IMR-90 (cell line): ENCODE results near the gene KCNMB2. TPM values are rescaled to one million over a fixed set of nuclear protein-coding genes. Genes with fewer than 3 reads are reported as not detected.

Experiments used
- ATAC-seq: fragments of 200-7000 bp; cut with Tn5 transposase; 2 replicates; pipeline ENCODE4 v1.9.1; 2020; ENCODE audit warnings: low read depth, mild to moderate bottlenecking, moderate library complexity
- BruUV-seq: library from RNA; stranded (reverse); fragments of 400-500 nt; replicated peaks from 2 replicates; lab custom pipeline; 2021; lab: Mats Ljungman, UMichigan
- CTCF ChIA-PET: fragments of 300-600 bp; formaldehyde crosslinking; extraction: SDS; loops from one replicate; lab custom pipeline; 2021; ENCODE audit warnings: antibody characterized with exemption; lab: Yijun Ruan, JAX
- POLR2A ChIA-PET: fragments of 300-600 bp; sonication (Branson Sonifier 250); formaldehyde crosslinking; loops from one replicate; lab custom pipeline; 2022; ENCODE audit warnings: antibody characterized with exemption; ENCODE audit not compliant: unreplicated experiment; lab: Charles Lee
- DNase-seq: peaks from one replicate; pipeline ENCODE4 v3.0.0; 2013
- H2AFZ ChIP-seq: replicated peaks from 2 replicates; pipeline ENCODE3; 2013; ENCODE audit warnings: low read length, mild to moderate bottlenecking; ENCODE audit not compliant: poor library complexity
- H2AK5ac ChIP-seq: 2 replicates; pipeline ENCODE4 v1.6.1; 2013; ENCODE audit warnings: low read depth, low read length, inconsistent platforms
- H2AK9ac ChIP-seq: replicated peaks from 2 replicates; pipeline ENCODE3; 2013; ENCODE audit warnings: mild to moderate bottlenecking, low read depth, low read length, moderate library complexity; ENCODE audit not compliant: poor library complexity
- H2BK120ac ChIP-seq: 2 replicates; pipeline ENCODE4 v1.6.1; 2013; ENCODE audit warnings: low read depth, low read length, inconsistent platforms
- H2BK15ac ChIP-seq: 3 replicates; pipeline ENCODE4 v1.6.1; 2013; ENCODE audit warnings: low read depth, low read length, inconsistent platforms
- H2BK20ac ChIP-seq: 2 replicates; pipeline ENCODE4 v1.6.1; 2013; ENCODE audit warnings: low read depth, mild to moderate bottlenecking, inconsistent platforms, low read length, moderate library complexity
- H2BK5ac ChIP-seq: 2 replicates; pipeline ENCODE4 v1.6.1; 2013; ENCODE audit warnings: mild to moderate bottlenecking, low read depth, low read length, inconsistent platforms; ENCODE audit not compliant: poor library complexity, severe bottlenecking
- H3K14ac ChIP-seq: replicated peaks from 2 replicates; pipeline ENCODE4 v1.6.1; 2013; ENCODE audit warnings: low read depth, low read length, inconsistent platforms
- H3K18ac ChIP-seq: 2 replicates; pipeline ENCODE4 v1.6.1; 2013; ENCODE audit warnings: low read depth, low read length, control low read depth
- H3K23ac ChIP-seq: 2 replicates; pipeline ENCODE4 v1.6.1; 2013; ENCODE audit warnings: low read depth, low read length, inconsistent platforms
- H3K27ac ChIP-seq: 2 replicates; pipeline ENCODE4 v1.5.1; 2013; ENCODE audit warnings: mild to moderate bottlenecking, control low read depth, low read length; ENCODE audit not compliant: insufficient read depth
- H3K27me3 ChIP-seq: 2 replicates; pipeline ENCODE4 v1.6.1; 2013; ENCODE audit warnings: low read length; ENCODE audit not compliant: control insufficient read depth, insufficient read depth
- H3K36me3 ChIP-seq: 2 replicates; pipeline ENCODE4 v1.6.1; 2013; ENCODE audit warnings: low read length, mixed read lengths; ENCODE audit not compliant: control insufficient read depth, insufficient read depth
- H3K4ac ChIP-seq: 2 replicates; pipeline ENCODE4 v1.6.1; 2013; ENCODE audit warnings: low read depth, low read length, inconsistent platforms
- H3K4me1 ChIP-seq: 2 replicates; pipeline ENCODE4 v1.6.1; 2013; ENCODE audit warnings: low read length, mixed read lengths; ENCODE audit not compliant: control insufficient read depth, insufficient read depth
- H3K4me2 ChIP-seq: 2 replicates; pipeline ENCODE4 v1.6.1; 2013; ENCODE audit warnings: low read depth, mild to moderate bottlenecking, control low read depth, low read length, moderate library complexity
- H3K4me3 ChIP-seq: 2 replicates; pipeline ENCODE4 v1.5.1; 2013; ENCODE audit warnings: low read depth, mild to moderate bottlenecking, control low read depth, low read length, moderate library complexity; ENCODE audit not compliant: insufficient read depth
- H3K56ac ChIP-seq: 2 replicates; pipeline ENCODE4 v1.6.1; 2013; ENCODE audit warnings: low read length, inconsistent platforms; ENCODE audit not compliant: insufficient read depth; ENCODE audit errors: extremely low read depth
- H3K79me1 ChIP-seq, 2 experiments: 2 replicates each; pipeline ENCODE4 v1.6.1; 2013; ENCODE audit warnings: low read length in 2 of 2, inconsistent platforms in 1 of 2, low read depth in 1 of 2
- H3K9ac ChIP-seq: 2 replicates; pipeline ENCODE4 v1.6.1; 2013; ENCODE audit warnings: low read depth, low read length, control low read depth
- H3K9me1 ChIP-seq: 2 replicates; pipeline ENCODE4 v1.6.1; 2013; ENCODE audit warnings: low read length, inconsistent platforms; ENCODE audit not compliant: insufficient read depth
- H3K9me3 ChIP-seq: 2 replicates; pipeline ENCODE4 v1.6.1; 2013; ENCODE audit warnings: low read length; ENCODE audit not compliant: control insufficient read depth, insufficient read depth
- H4K20me1 ChIP-seq: 2 replicates; pipeline ENCODE4 v1.6.1; 2013; ENCODE audit warnings: low read length, inconsistent platforms; ENCODE audit not compliant: insufficient read depth
- H4K5ac ChIP-seq: 2 replicates; pipeline ENCODE4 v1.6.1; 2013; ENCODE audit warnings: mild to moderate bottlenecking, low read depth, low read length, control low read depth
- H4K8ac ChIP-seq, 2 experiments: 2 replicates each; pipeline ENCODE4 v1.6.1; 2013; ENCODE audit warnings: low read depth in 2 of 2, low read length in 2 of 2, control low read depth in 1 of 2, inconsistent platforms in 1 of 2
- H4K91ac ChIP-seq: 2 replicates; pipeline ENCODE4 v1.6.1; 2013; ENCODE audit warnings: low read depth, low read length, inconsistent platforms; ENCODE audit not compliant: insufficient read depth
- CEBPB ChIP-seq: IDR thresholded peaks from 2 replicates; pipeline ENCODE4 v1.6.1; 2012; ENCODE audit warnings: low read depth, low read length, improper control_type of control experiment
- CHD1 ChIP-seq: IDR thresholded peaks from 2 replicates; pipeline ENCODE4 v1.6.1; 2012; ENCODE audit warnings: low read depth, low read length, improper control_type of control experiment
- NFE2L2 ChIP-seq: fragments of 150-350 bp; IDR thresholded peaks from 2 replicates; pipeline ENCODE4 v1.6.1; 2016; ENCODE audit warnings: low read depth, mild to moderate bottlenecking, low read length
- WGBS, 2 experiments: methylation state at CpG; one replicate each; pipeline versions ENCODE4 v1.1.5 to v1.1.7; 2013; ENCODE audit warnings: missing lambda C conversion rate in 2 of 2; ENCODE audit not compliant: insufficient read length in 1 of 2; ENCODE audit errors: extremely low coverage in 2 of 2; 5-methylcytosine and 5-hydroxymethylcytosine counted together
- dilution Hi-C: fragments of 300-500 bp; cut with HindIII; formaldehyde crosslinking; loops from one replicate; pipeline ENCODE4 v1.14.3; 2018; ENCODE audit warnings: low sequenced_read_pairs; ENCODE audit not compliant: unreplicated experiment
- in situ Hi-C: fragments of 300-500 bp; cut with MboI; formaldehyde crosslinking; loops from 3 replicates; pipeline ENCODE4 v1.14.3; 2019; ENCODE audit warnings: low sequenced_read_pairs, inconsistent platforms, mixed read lengths
- intact Hi-C: fragments of 100-400 bp; cut with micrococcal nuclease; formaldehyde crosslinking; loops from 2 replicates; pipeline ENCODE4 v1.10.0; 2022
- polyA plus RNA-seq, 3 experiments: library from polyadenylated mRNA; depleted of rRNA; stranded (reverse); fragments of >200 nt; gene quantifications; 2 replicates each; pipeline ENCODE4 v1.2.3, GENCODE V29; 2012; ENCODE audit warnings: low replicate concordance in 1 of 3
- total RNA-seq: library from RNA; depleted of rRNA; stranded (reverse); fragments of >200 nt; gene quantifications from 2 replicates; pipeline ENCODE4 v1.2.3, GENCODE V29; 2012
- TF ChIP-seq, protein P1 (sequence below): conservative IDR thresholded peaks from 2 replicates; pipeline ENCODE4 v1.5.1; 2012; ENCODE audit warnings: mild to moderate bottlenecking, low read depth, low read length, improper control_type of control experiment
- TF ChIP-seq, protein P2 (sequence below): fragments of 150-350 bp; IDR thresholded peaks from 2 replicates; pipeline ENCODE4 v1.6.1; 2016; ENCODE audit warnings: low read depth, mild to moderate bottlenecking, low read length, moderate library complexity, borderline replicate concordance

Gene KCNMB2
- total and polyA plus RNA-seq, 2 of the 4 experiments (the other 2 are of a cell fraction): not detected

DNA sequence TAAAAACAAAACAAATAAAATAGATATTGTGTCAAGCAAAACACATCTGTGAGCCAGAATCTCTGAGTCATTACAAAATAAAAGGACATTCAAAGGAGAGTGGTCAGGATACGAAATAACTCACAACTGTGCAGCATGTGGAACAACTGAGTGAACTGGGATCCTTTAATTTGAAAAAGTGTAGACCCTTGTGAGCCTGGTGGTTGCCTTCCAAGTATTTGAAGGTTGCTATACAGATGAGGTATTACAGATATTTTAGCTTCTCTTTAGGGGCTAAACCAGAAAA lies 26.7 kb downstream of the KCNMB2 start (continued):
- TF ChIP-seq, protein P1, sequence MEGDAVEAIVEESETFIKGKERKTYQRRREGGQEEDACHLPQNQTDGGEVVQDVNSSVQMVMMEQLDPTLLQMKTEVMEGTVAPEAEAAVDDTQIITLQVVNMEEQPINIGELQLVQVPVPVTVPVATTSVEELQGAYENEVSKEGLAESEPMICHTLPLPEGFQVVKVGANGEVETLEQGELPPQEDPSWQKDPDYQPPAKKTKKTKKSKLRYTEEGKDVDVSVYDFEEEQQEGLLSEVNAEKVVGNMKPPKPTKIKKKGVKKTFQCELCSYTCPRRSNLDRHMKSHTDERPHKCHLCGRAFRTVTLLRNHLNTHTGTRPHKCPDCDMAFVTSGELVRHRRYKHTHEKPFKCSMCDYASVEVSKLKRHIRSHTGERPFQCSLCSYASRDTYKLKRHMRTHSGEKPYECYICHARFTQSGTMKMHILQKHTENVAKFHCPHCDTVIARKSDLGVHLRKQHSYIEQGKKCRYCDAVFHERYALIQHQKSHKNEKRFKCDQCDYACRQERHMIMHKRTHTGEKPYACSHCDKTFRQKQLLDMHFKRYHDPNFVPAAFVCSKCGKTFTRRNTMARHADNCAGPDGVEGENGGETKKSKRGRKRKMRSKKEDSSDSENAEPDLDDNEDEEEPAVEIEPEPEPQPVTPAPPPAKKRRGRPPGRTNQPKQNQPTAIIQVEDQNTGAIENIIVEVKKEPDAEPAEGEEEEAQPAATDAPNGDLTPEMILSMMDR: no peak
- TF ChIP-seq CEBPB (no peak), NFE2L2 (no peak), CHD1 (no peak)

DNA sequence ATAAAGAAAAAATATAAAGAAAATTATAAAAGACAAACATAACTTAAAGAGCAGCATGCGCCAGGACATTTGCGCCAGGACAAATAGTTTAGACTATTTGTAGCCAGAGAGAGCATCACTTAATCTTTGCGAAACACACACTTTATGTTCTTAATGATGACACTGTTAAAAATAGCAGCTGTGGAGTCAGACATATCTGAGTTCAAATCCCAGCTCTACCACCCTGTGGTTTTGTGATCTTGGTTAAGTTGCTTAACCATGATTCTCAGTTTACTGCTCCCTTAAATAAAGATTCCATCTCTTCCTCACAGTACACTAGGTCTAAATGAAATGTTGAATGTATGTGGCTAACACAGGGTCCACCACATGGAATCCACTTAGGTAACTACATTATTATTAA lies 31.4 kb downstream of the KCNMB2 start:
- no peak overlapping the region for H4K5ac ChIP-seq
- H3K18ac ChIP-seq: no peak overlapping the region
- H2BK20ac ChIP-seq: no peak overlapping the region
- H3K9ac ChIP-seq: no peak overlapping the region
- no peaks in the 10 kb centered on the region for H4K20me1 ChIP-seq
- BruUV-seq: no TSS peak
- no peaks in the 10 kb centered on the region for H3K9me3 ChIP-seq
- H2BK120ac ChIP-seq: no peak overlapping the region
- no peak for DNase-seq
- H3K27me3 ChIP-seq: no peaks in the 10 kb centered on the region
- no peak overlapping the region for H3K23ac ChIP-seq
- H3K14ac ChIP-seq: no peak overlapping the region
- H3K56ac ChIP-seq: no peak overlapping the region
- H3K36me3 ChIP-seq: no peaks in the 10 kb centered on the region
- H3K4ac ChIP-seq: no peak overlapping the region
- no peaks in the 10 kb centered on the region for H3K9me1 ChIP-seq
- dilution Hi-C loops (no loop called here), in situ Hi-C loops (no loop called here), intact Hi-C loops (no loop called here)
- no peak overlapping the region for H4K91ac ChIP-seq
- no peaks in the 10 kb centered on the region for H3K4me1 ChIP-seq
- no peak overlapping the region for H2BK15ac ChIP-seq
- POLR2A ChIA-PET: no interaction called here
- no CpG with 5 or more reads among the region's 3 CpGs for WGBS, 2 experiments
- H2AK9ac ChIP-seq: no peak overlapping the region
- no peak overlapping the region for H3K4me2 ChIP-seq
- H2AFZ ChIP-seq: no peak overlapping the region
- no peaks in the 10 kb centered on the region for H3K79me1 ChIP-seq
- H3K4me3 ChIP-seq: no peak overlapping the region
- H2BK5ac ChIP-seq: no peak overlapping the region
- H4K8ac ChIP-seq: no peak overlapping the region
- no peak overlapping the region for H3K27ac ChIP-seq
- CTCF ChIA-PET: no interaction called here
- no peak for ATAC-seq
- TF ChIP-seq, protein P1: no peak
- no peak for TF ChIP-seq NFE2L2
- TF ChIP-seq, protein P2, sequence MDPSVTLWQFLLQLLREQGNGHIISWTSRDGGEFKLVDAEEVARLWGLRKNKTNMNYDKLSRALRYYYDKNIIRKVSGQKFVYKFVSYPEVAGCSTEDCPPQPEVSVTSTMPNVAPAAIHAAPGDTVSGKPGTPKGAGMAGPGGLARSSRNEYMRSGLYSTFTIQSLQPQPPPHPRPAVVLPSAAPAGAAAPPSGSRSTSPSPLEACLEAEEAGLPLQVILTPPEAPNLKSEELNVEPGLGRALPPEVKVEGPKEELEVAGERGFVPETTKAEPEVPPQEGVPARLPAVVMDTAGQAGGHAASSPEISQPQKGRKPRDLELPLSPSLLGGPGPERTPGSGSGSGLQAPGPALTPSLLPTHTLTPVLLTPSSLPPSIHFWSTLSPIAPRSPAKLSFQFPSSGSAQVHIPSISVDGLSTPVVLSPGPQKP: no peak
- H2AK5ac ChIP-seq: no peak overlapping the region
